GM21717 (cell line): Measurements from ENCODE around the gene TP53RK.

Source experiments
- ATAC-seq: cut with Tn5 transposase; IDR thresholded peaks from one replicate; pipeline ENCODE4 v1.9.1; 2021; ENCODE audit warnings: mild to moderate bottlenecking, moderate library complexity; ENCODE audit not compliant: unreplicated experiment

TP53RK gene

DNA sequence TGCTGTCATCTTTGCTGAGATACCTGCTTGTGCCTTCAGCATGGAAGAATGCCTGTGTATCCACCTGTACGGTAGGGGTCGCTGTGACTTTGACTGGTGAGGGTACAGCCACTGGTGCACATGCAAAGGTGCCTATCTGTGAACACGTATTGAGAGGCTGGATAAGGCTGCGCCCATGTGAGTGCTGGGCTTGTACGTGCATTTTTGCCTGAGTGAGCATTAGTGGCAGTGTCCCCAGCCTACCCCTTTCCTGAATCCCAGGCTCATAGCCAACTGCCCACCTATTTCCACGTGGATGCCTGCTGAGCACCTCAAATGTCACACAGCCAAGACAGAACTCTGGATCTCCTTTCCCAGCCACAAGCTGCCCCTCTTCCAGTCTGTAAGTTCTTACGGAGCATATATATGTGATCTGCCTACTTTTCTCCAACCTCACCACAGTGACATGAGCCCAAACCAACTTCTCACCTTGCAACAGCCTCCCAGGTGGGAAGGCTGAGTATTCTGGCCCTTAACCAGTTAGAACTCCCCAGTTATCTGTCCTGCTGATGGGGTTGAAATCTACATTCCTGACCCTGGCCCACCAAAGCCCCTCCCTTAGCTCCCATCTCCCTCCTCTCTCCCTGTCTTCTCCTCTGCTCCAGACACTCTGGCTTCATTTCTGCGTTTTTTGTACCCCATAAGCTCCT lies 19.1 kb upstream of the TP53RK start:
- no peak for ATAC-seq

GRCh38 chr20:46706242-46706641 lies 17.0 kb upstream of the TP53RK start:
- ATAC-seq, result no peak

DNA sequence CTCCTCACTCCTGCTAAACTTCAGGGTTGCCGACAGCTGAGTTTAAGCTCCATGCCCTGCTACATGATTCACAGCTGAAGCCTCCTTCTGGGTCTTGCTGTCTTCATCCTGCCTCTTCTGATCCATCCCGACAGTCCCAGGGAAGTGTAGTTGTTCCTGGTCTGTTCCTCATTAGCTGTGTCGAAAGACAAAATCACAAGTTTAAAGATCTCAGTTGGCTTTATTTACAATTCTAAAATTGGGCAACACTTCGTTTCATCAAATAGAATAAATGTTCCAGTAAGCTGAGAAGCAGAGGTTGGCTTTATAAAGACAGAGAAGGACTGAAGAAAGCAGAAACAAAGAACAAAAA lies 16.1 kb upstream of the TP53RK start:
- no peak for ATAC-seq

DNA sequence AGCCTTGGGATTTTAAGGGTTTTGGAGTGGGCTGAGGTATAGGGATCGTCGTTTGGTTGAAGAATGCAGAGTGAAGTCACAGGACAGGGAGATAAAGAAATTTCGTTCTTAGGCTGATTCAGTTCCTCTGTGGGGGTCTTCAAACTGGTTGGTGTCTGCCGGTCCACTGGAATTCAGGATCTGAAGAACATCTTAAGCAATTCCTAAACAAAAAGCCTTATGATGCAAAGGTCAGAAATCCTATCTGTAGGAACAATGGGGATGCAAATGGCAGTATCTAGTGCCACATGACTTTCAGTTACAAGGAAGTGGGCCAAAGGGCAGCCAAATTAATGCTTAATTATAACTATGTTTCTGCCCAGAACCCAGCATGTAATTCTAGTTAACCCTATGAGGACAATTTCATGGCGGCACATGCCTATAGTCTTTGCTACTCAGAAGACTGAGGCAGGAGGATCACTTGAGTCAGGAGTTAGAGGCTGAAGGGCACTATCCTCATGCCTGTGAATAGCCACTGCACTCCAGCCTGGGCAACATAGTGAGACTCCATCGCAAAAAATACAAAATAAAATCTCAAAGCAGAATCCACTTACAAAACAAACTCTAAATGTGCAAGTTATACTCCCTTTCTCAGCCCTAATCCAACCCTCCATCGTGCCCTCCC lies 15.6 kb upstream of the TP53RK start:
- ATAC-seq, result no peak

DNA sequence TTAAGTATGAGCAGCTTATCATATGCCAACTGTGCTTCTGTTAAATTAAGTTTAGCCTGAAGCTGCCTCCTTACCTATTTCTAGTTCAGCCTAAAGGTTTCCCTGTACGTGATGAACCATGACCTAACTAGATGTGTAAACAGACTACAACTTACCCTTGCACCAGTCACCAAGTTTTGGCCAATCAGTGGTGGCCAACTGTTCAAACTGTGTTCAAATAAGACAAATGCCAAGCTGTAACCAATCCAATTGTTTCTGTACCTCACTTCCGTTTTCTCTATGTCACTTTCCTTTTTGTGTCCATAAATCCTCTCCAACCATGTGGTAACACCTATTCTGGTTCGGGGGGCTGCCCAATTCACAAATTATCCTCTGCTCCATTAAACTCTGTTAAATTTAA lies 14.2 kb upstream of the TP53RK start:
- no peak for ATAC-seq

DNA sequence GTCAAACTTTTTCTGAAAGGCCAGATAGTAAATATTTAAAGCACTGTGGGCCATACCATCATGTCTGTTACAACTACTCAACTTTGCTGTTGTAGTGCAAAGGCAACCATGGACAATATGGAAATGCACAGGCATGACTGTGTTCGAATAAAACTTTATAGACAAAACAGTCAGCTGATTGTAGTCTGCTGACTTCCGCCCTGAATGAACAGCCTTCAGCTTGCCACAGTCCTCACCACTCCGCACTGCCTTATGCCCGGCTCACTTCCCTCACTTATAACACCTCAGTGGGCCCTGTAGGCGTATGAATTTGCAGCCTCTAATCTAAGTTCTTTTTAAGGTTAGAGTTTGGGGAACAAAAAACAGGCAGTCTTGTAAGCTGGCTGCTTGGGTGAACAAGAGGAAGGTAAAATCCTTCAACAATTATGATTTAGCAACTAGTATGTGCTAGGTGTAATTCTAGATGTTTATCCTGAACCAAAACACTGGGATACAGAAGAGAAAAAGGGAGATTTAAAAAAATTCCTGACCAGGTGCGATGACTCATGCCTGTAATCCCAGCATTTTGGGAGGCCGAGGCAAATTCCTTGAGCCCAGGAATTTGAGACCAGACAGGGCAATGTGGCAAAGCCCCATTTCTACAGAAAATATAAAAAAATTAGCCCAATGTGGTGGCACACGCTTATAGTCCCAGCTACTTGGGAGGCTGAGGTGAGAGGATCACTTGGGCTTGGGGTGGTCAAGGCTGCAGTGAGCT lies 13.4 kb upstream of the TP53RK start:
- no peak for ATAC-seq

DNA sequence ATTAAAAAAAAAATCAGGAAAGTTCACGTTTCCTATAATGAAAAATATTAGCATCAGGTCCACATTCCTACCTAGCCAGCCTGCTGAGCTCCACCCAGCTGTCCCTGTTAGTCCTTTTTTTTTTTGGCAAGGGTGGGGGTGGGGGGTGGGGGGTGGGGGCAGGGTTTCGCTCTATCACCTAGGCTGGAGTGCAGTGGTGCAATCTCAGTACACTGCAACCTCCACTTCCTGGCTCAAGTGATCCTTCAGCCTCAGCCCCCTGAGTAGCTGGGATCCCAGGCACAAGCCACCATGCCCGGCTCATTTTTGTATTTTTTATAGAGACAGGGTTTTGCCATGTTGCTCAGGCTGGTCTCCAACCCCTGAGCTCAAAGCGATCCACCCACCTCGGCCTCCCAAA lies 12.7 kb upstream of the TP53RK start:
- no peak for ATAC-seq

DNA sequence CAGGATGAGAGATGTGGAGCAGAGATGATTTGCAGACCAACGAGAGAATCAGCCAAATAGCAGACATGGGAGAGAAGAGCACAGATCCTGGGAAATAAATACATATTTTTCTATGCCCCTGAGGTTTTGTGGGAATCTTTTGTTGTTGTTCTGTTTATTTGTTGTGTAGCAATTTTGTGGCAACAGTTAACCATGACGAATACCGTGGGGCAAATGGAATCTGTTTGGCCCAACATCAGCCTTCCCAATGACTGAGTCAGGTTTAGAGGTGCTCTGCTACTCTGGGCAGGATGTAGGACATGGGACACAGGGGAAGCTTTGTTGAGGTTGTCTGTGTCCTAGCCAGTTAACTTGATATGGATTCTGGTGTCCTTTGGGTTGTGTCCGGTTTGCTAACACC lies 12.3 kb upstream of the TP53RK start:
- no peak for ATAC-seq

DNA sequence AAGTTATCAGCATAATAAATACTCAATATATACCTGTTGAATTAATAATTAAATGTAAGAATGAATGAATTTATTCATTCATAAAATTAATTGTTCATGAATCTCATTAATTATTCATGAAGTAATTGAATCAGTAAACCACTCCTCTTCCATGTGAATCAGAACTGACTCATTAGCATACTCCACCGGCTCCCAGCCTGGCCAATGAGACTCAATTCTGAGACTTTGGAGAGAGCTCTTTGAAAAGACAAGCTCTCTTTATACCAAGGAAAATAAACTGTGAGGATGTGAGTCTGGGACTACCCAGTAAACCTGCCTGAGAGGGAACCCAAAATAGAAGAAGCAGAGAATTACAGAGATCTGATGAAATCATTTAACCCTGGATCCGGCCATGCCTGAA lies 11.8 kb upstream of the TP53RK start:
- no peak for ATAC-seq

- ATAC-seq, result no peak
Measured at GRCh38 chr20:46700481-46700880, 11.2 kb upstream of the TP53RK start.

DNA sequence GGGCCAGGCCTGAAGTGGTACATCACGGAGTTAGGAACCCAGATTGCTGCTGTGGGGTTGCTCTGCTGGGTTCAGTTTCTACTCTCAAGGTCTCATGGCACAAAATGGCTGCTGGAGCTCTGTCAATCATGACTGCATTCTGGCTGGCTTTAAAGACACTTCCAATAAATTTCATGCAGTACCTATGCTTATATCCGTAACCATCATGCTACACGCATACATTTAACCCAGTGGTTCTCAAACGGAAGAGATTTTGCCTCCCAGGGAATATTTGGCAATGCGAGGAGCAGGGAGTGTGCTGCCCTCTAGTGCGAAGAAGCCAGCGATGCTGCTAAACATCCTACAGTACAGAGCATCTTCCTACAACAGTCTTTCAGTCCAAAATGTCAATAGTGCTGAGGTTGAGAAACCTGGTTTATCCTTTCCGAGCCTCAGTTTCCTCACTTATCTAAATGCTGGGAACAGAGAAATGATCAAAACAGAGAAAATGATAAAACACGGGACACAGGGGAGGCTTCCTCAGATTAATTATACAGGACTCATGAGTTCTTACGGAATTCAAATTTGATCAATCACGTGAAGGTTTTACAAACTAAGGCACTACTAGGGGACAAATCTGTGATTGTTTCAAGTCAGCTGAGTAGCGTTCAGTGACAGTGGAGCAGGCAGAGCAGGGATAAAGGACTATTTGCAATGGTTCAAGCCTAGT lies 10.6 kb upstream of the TP53RK start:
- ATAC-seq, result no peak

GRCh38 chr20:46698788-46699187 lies 9.5 kb upstream of the TP53RK start:
- ATAC-seq, result no peak

- no peak for ATAC-seq
Measured at GRCh38 chr20:46696791-46697279, 7.6 kb upstream of the TP53RK start.

- no peak for ATAC-seq
Measured at GRCh38 chr20:46695892-46696291, 6.6 kb upstream of the TP53RK start.

- no peak for ATAC-seq
Measured at GRCh38 chr20:46694484-46694883, 5.2 kb upstream of the TP53RK start.

DNA sequence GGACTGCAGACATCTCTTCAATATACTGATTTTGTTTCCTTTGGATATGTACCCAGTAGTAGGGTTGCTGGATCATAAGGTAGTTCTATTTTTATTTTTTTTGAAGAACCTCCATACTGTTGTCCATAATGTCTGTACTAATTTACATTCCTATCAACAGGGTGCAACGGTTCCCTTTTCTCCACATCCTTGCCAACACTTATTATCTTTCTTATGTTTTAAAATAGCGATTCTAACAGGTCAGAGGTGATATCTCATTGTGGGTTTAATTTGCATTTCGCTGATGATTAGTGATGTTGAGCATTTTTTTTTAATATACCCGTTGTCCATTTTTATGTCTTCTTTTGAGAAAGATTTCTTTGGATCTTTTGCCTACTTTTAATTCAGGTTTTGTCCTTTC lies 2.0 kb upstream of the TP53RK start:
- no peak for ATAC-seq

- ATAC-seq, result no peak
Measured at GRCh38 chr20:46690219-46691106, 1.2 kb upstream of the TP53RK start.

GRCh38 chr20:46689754-46690085 lies 476 bp upstream of the TP53RK start:
- no peak for ATAC-seq

DNA sequence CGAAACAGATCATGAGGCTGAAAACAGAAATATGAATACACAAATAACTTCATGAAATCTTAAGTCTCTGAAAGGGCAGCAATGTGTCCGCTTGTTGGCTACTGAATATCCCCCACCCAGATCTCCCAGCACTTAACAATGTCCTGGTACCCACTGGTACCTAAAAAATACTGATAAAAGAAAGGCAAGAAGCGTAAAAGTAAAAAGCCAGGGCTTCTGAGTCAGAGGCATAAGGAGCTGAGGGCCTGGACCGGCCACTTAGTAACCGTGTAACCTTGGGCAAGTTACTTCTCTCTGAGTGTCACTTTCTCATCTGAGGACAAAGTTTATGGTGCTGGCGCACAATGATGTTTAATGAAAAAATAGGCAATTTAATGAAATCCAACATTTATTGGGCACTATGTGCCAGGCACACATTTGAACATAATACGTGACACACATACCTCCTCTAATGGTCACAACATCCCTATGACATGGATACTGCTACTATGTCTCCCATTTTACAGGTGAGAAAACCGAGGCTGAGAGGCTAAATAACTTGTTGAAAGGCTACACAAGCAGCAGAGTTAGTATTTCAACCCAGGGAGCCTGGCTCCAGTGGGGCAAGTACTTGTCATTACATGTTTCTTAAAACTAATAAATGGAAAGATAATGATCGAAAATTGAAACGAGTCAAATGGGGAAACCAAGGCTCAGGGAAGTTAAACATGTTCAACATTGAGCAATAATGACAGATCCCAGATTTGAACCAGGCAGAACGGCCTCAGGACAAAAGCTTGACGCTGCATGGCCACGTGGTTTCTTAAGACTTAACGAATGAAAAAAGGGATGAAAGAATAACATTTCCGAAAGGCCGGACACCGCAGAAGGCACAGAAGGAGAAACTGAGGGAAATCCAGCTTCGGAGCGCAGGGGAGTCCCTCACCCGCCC lies 828 bp downstream of the TP53RK start:
- ATAC-seq, result no peak
